Suprapubic skin (tissue), 4 donors: ENCODE measurements around the gene RCL1. TPM values are rescaled to one million over a fixed set of nuclear protein-coding genes. Genes with fewer than 3 reads are reported as not detected.
"Not testable (repeated sequence)": the region's sequence is repeated elsewhere in the genome, so short reads cannot be mapped to it uniquely, and the experiment has no call there.

Source experiments
- DNase-seq, 2 donors: peaks; one replicate each; pipeline ENCODE4 v3.0.0-alpha.2; 2019; ENCODE audit warnings: low spot score in 2 of 2
- H3K27ac ChIP-seq: fragments of 200-600 bp; sonication (generic); one replicate; pipeline ENCODE4 v1.5.1; 2019
- H3K27me3 ChIP-seq: fragments of 200-600 bp; sonication (generic); one replicate; pipeline ENCODE4 v1.5.1; 2019
- H3K36me3 ChIP-seq: fragments of 200-600 bp; sonication (generic); one replicate; pipeline ENCODE4 v1.5.1; 2019
- H3K4me1 ChIP-seq: fragments of 200-600 bp; sonication (generic); one replicate; pipeline ENCODE4 v1.5.1; 2019
- H3K4me3 ChIP-seq: fragments of 200-600 bp; sonication (generic); one replicate; pipeline ENCODE4 v1.5.1; 2019; ENCODE audit warnings: mild to moderate bottlenecking
- H3K9me3 ChIP-seq: fragments of 200-600 bp; sonication (generic); one replicate; pipeline ENCODE4 v1.5.1; 2019
- EP300 ChIP-seq: sonication (generic); formaldehyde crosslinking; IDR thresholded peaks from one replicate; pipeline ENCODE4 v1.6.1; 2017; ENCODE audit warnings: antibody characterized with exemption
- POLR2A ChIP-seq, 2 donors: fragments of 450-650 bp; IDR thresholded peaks; one replicate each; pipeline ENCODE4 v1.6.1; 2017; ENCODE audit warnings: antibody characterized with exemption in 2 of 2, mild to moderate bottlenecking in 2 of 2, moderate library complexity in 2 of 2
- POLR2AphosphoS5 ChIP-seq, 3 donors: sonication (generic); formaldehyde crosslinking; IDR thresholded peaks; one replicate each; pipeline ENCODE4 v1.6.1; 2017; ENCODE audit warnings: antibody characterized with exemption in 3 of 3
- WGBS: methylation state at CpG from one replicate; pipeline ENCODE4 v1.1.5; 2018; 5-methylcytosine and 5-hydroxymethylcytosine counted together
- total RNA-seq, 4 donors: library from RNA; depleted of rRNA; stranded (reverse); fragments of >200 nt; gene quantifications; one replicate each; pipeline ENCODE4 v1.1.0, GENCODE V29; 2016
- TF ChIP-seq, protein P1 (sequence below), 2 donors: fragments of 200-600 bp in 1 of 2; fragments of 450-650 bp in 1 of 2; sonication (generic) in 1 of 2; IDR thresholded peaks; one replicate each; pipeline ENCODE4 v1.5.1; 2016 to 2019; ENCODE audit warnings: antibody characterized with exemption in 2 of 2, mild to moderate bottlenecking in 1 of 2, moderate library complexity in 1 of 2

The RCL1 gene
- 10 to 100 TPM; 44.7 to 75.7 (median 55.5) TPM for total RNA-seq

DNA sequence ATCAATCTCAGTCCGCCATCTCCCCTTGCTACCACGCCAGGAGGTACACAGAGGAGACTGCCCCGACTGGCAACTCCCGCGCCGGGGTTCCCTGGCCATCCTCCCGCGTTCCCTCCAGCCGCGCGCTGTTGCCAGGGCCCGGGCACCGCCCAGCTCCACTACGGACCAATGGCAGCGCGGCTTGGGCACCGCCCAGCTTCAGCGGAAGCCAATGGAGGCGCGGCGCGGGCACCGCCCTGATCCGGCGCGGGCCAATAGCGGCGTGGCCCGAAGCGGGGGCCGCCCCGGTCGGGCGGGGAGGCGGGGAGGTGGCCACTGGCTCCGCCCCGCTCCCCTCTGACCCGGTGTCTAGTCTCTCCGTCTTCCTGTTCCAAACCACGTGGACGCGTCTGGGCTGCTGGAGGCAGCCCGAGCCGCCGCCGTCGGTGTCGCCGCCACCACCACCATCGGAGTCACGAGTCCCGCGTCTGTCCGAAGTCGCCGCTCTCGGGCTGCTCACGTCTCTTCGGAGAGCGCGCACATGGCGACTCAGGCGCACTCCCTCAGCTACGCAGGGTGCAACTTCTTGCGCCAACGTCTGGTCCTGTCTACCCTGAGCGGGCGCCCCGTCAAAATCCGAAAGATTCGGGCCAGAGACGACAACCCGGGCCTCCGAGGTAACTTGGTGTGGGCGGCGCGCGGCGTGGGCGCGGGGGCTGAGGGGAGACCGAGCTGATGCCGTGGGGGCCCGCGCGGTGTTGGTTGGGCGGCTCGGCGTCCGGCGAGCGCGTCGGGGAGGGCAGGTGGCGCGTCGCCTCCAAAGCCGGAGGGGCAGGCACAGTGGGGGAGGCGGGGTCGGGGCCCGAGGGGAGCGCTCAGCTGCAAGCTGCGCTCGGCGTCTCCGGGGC lies at the start of gene RCL1:
Gene RCL1 (plus strand): TSS at position 373 of the 887 bp plus-strand sequence. CDS start 148 bp downstream, at position 521.
- peak; percentile 6 to 67 for TF ChIP-seq POLR2A (IDR thresholded peaks at IDR 0.05)
- peak in 2 of 3 donors; percentile 17 to 76 for TF ChIP-seq POLR2AphosphoS5 (IDR thresholded peaks at IDR 0.05)
- no peak for TF ChIP-seq EP300

DNA sequence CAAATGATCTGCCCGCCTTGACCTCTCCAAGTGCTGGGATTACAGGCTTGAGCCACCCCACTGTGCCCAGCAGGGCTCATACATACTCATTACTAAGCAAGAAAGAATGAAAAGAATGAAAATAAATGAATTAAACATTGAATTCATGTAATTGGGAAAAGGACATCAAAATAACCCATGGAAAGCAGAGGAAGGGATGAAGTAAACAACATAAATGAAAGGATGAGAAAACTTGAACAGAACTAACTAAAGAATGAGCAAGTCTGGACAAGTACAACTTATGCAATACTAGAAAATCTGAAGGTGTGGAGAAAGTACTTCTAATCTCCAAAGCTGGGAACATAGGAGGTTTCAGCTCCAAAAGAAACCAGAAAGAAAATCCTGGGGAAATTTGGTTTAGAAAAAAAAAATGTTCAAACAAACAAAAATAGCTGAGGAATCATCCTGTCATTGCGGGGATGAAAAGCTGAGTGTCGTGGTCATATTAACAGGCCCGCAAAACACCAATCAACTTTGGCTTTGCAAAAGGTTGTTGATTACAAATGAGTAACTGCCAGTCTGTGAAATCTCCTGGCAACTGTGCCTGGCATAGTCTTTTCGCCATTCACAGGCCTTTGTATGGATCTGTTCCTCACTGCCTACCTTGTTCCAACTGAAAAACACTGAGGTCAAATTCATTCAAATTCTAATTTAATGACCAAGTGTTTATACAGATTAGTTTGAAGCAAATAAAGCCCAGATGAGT lies 49.4 kb upstream of the RCL1 start:
- H3K27ac ChIP-seq: peak overlapping the region; percentile 93
- no peaks in the 10 kb centered on the region for H3K9me3 ChIP-seq
- H3K36me3 ChIP-seq: no peaks in the 10 kb centered on the region
- TF ChIP-seq POLR2A (IDR thresholded peaks at IDR 0.05) (no peak), EP300 (no peak), POLR2AphosphoS5 (IDR thresholded peaks at IDR 0.05) (no peak)
- TF ChIP-seq, protein P1, sequence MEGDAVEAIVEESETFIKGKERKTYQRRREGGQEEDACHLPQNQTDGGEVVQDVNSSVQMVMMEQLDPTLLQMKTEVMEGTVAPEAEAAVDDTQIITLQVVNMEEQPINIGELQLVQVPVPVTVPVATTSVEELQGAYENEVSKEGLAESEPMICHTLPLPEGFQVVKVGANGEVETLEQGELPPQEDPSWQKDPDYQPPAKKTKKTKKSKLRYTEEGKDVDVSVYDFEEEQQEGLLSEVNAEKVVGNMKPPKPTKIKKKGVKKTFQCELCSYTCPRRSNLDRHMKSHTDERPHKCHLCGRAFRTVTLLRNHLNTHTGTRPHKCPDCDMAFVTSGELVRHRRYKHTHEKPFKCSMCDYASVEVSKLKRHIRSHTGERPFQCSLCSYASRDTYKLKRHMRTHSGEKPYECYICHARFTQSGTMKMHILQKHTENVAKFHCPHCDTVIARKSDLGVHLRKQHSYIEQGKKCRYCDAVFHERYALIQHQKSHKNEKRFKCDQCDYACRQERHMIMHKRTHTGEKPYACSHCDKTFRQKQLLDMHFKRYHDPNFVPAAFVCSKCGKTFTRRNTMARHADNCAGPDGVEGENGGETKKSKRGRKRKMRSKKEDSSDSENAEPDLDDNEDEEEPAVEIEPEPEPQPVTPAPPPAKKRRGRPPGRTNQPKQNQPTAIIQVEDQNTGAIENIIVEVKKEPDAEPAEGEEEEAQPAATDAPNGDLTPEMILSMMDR (IDR thresholded peaks at IDR 0.05): no peak
- no peak overlapping the region for H3K4me3 ChIP-seq
- 57% methylated on average over 5 of the region's 5 CpGs for WGBS
- no peaks in the 10 kb centered on the region for H3K27me3 ChIP-seq
- no peak for DNase-seq
- H3K4me1 ChIP-seq: peaks cover 34% of the 10 kb centered on the region

More for the DNA sequence above, at the start of gene RCL1:
- H3K4me3 ChIP-seq: peak within 1 kb of the TSS; percentile 96
- no peaks in the 10 kb centered on the region for H3K27me3 ChIP-seq
- WGBS: 0% methylated on average over 29 of the region's 106 CpGs
- H3K27ac ChIP-seq: peak within 1 kb of the TSS; percentile 91
- H3K36me3 ChIP-seq: no peaks in the 10 kb centered on the region
- H3K9me3 ChIP-seq: no peaks in the 10 kb centered on the region
- peaks cover 30% of the 10 kb centered on the region for H3K4me1 ChIP-seq
- DNase-seq: peak; percentile 96 to 97

- Histone ChIP-seq H3K27ac (no peak overlapping the region), H3K9me3 (no peaks in the 10 kb centered on the region), H3K27me3 (no peaks in the 10 kb centered on the region), H3K4me3 (no peak overlapping the region), H3K4me1 (peaks cover 21% of the 10 kb centered on the region), H3K36me3 (no peaks in the 10 kb centered on the region)
- 80% methylated on average over 2 of the region's 2 CpGs for WGBS
- no peak for DNase-seq
- TF ChIP-seq POLR2AphosphoS5 (IDR thresholded peaks at IDR 0.05) (no peak), EP300 (no peak), POLR2A (IDR thresholded peaks at IDR 0.05) (no peak)
- TF ChIP-seq, protein P1 (IDR thresholded peaks at IDR 0.05): no peak
Measured at GRCh38 chr9:4746278-4747030, 46.3 kb upstream of the RCL1 start.

DNA sequence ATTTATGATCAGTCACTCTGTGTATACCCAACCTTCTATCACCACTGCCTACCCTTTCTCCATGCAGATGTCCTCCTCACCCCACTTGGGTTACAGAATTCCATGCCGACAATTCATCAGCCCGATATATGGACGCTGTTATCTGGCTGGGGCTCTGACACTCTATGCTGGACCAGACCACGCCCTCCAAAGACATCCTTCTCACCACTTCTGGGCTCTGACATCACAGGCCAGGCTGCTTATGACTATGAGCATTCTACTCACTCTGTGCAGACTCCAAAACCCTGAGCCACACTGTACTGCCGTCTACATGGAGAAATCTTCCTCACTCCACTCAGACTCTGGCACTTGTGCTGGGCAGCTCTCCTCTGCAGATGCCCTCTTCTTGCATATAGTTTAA lies 44.1 kb upstream of the RCL1 start:
- TF ChIP-seq EP300 (no peak), POLR2AphosphoS5 (IDR thresholded peaks at IDR 0.05) (no peak), POLR2A (IDR thresholded peaks at IDR 0.05) (no peak)
- TF ChIP-seq, protein P1 (IDR thresholded peaks at IDR 0.05): no peak
- H3K4me3 ChIP-seq: no peak overlapping the region
- no peak overlapping the region for H3K27ac ChIP-seq
- no peaks in the 10 kb centered on the region for H3K9me3 ChIP-seq
- 96% methylated on average over 5 of the region's 5 CpGs for WGBS
- no peaks in the 10 kb centered on the region for H3K27me3 ChIP-seq
- H3K36me3 ChIP-seq: no peaks in the 10 kb centered on the region
- H3K4me1 ChIP-seq: peaks cover 6% of the 10 kb centered on the region
- no peak for DNase-seq

GRCh38 chr9:4750023-4750673 lies 42.6 kb upstream of the RCL1 start:
- H3K4me3 ChIP-seq: no peak overlapping the region
- WGBS: 39% methylated on average over 8 of the region's 8 CpGs
- H3K36me3 ChIP-seq: no peaks in the 10 kb centered on the region
- H3K9me3 ChIP-seq: no peaks in the 10 kb centered on the region
- no peaks in the 10 kb centered on the region for H3K4me1 ChIP-seq
- DNase-seq: no peak
- H3K27me3 ChIP-seq: no peaks in the 10 kb centered on the region
- no peak overlapping the region for H3K27ac ChIP-seq
- TF ChIP-seq, protein P1 (IDR thresholded peaks at IDR 0.05): peak; percentile 12 to 43
- TF ChIP-seq POLR2A (IDR thresholded peaks at IDR 0.05) (no peak), EP300 (no peak)

- H3K36me3 ChIP-seq, H3K27ac ChIP-seq, H3K4me3 ChIP-seq, DNase-seq, H3K4me1 ChIP-seq, H3K27me3 ChIP-seq, H3K9me3 ChIP-seq: not testable (repeated sequence)
Measured at GRCh38 chr9:4754530-4754929, 38.2 kb upstream of the RCL1 start.
